GM12878 (cell line): ENCODE results near the gene SPSB2. TPM values are rescaled to one million over a fixed set of nuclear protein-coding genes. Genes with fewer than 3 reads are reported as not detected.
A peak's percentile ranks its signal among the peaks of the same experiment; 100 is the strongest.

Source experiments
- CREB1 ChIP-seq: IDR thresholded peaks from 2 replicates; pipeline ENCODE4 v1.6.1; 2012; ENCODE audit warnings: low read depth, mild to moderate bottlenecking, inconsistent platforms
- FOS ChIP-seq: IDR thresholded peaks from 3 replicates; pipeline ENCODE4 v1.6.1; 2011; ENCODE audit warnings: borderline replicate concordance; ENCODE audit not compliant: insufficient read length; ENCODE audit errors: extremely low read depth
- FOXK2 ChIP-seq: fragments of 450-650 bp; IDR thresholded peaks from 2 replicates; pipeline ENCODE4 v1.6.1; 2017; ENCODE audit warnings: mild to moderate bottlenecking, moderate library complexity
- JUNB ChIP-seq: IDR thresholded peaks from 2 replicates; pipeline ENCODE4 v1.6.1; 2016; ENCODE audit warnings: antibody characterized with exemption, mild to moderate bottlenecking
- MTA3 ChIP-seq: IDR thresholded peaks from 2 replicates; pipeline ENCODE4 v1.6.1; 2012; ENCODE audit warnings: low read length, inconsistent platforms, borderline replicate concordance
- NBN ChIP-seq: fragments of 450-650 bp; IDR thresholded peaks from 2 replicates; pipeline ENCODE4 v1.6.1; 2016
- PML ChIP-seq: IDR thresholded peaks from 2 replicates; pipeline ENCODE4 v1.6.1; 2012; ENCODE audit warnings: low read length, inconsistent platforms
- POLR2AphosphoS2 ChIP-seq: IDR thresholded peaks from 2 replicates; pipeline ENCODE4 v1.6.1; 2011; ENCODE audit warnings: low read depth, mild to moderate bottlenecking, low read length, improper control_type of control experiment, moderate library complexity
- SIN3A ChIP-seq: IDR thresholded peaks from 2 replicates; pipeline ENCODE4 v1.6.1; 2012; ENCODE audit warnings: low read depth, low read length, improper control_type of control experiment
- SMARCA5 ChIP-seq: fragments of 450-650 bp; IDR thresholded peaks from 2 replicates; pipeline ENCODE4 v1.6.1; 2017; ENCODE audit warnings: mild to moderate bottlenecking
- STAT3 ChIP-seq: IDR thresholded peaks from 2 replicates; pipeline ENCODE4 v1.6.1; 2011; ENCODE audit warnings: low read depth, low read length, improper control_type of control experiment
- ZNF24 ChIP-seq: fragments of 450-650 bp; IDR thresholded peaks from 2 replicates; pipeline ENCODE4 v1.6.1; 2017; ENCODE audit warnings: antibody characterized with exemption, mild to moderate bottlenecking
- polyA plus RNA-seq, 11 experiments: library from polyadenylated mRNA; depleted of rRNA in 4 of 11; unstranded in 6 of 11; stranded (reverse) in 5 of 11; fragments of >200 nt; fragmentation: Nextera tagmentation in 4 of 11; fragmentation: Illumina TruSeq in 1 of 11; extraction: Ambion mirVana in 4 of 11; extraction: Trizol in 1 of 11; gene quantifications; 1 replicate in 1 of 11; 2 replicates in 10 of 11; pipeline versions ENCODE4 v1.2.1 to v1.2.3, GENCODE V29; 2011 to 2016; ENCODE audit warnings: inconsistent platforms in 2 of 11, missing spikeins in 2 of 11, low read depth in 1 of 11
- total RNA-seq, 4 experiments: library from RNA; depleted of rRNA in 3 of 4; stranded (reverse); fragments of >200 nt in 3 of 4; fragmentation: Illumina TruSeq in 1 of 4; extraction: Trizol in 1 of 4; gene quantifications; 2 replicates each; pipeline versions ENCODE4 v1.2.1 to v1.2.3, GENCODE V29; 2013 to 2021
- TF ChIP-seq, protein P1 (sequence below): IDR thresholded peaks from 2 replicates; pipeline ENCODE4 v1.6.1; 2012; ENCODE audit warnings: mild to moderate bottlenecking, low read depth, low read length
- TF ChIP-seq, protein P2 (sequence below): fragments of 450-650 bp; formaldehyde crosslinking; IDR thresholded peaks from 2 replicates; pipeline ENCODE4 v1.5.0; 2022; ENCODE audit warnings: mild to moderate bottlenecking, missing genetic modification characterization
- TF ChIP-seq, protein P3 (sequence below): fragments of 450-650 bp; IDR thresholded peaks from 2 replicates; pipeline ENCODE4 v1.6.1; 2017; ENCODE audit warnings: mild to moderate bottlenecking
- TF ChIP-seq, protein P4 (sequence below): fragments of 450-650 bp; IDR thresholded peaks from 2 replicates; pipeline ENCODE4 v1.6.1; 2014; ENCODE audit warnings: mild to moderate bottlenecking
- TF ChIP-seq, protein P5 (sequence below): fragments of 450-650 bp; IDR thresholded peaks from 2 replicates; pipeline ENCODE4 v1.6.1; 2018; ENCODE audit warnings: borderline replicate concordance, mild to moderate bottlenecking; ENCODE audit not compliant: partially characterized antibody

The SPSB2 gene
- total and polyA plus RNA-seq, 10 of the 15 experiments (the other 5 are each of a cell fraction or from before 2014, with no cell fraction given) = 0.08 to 5.6 (median 2.7) TPM

DNA sequence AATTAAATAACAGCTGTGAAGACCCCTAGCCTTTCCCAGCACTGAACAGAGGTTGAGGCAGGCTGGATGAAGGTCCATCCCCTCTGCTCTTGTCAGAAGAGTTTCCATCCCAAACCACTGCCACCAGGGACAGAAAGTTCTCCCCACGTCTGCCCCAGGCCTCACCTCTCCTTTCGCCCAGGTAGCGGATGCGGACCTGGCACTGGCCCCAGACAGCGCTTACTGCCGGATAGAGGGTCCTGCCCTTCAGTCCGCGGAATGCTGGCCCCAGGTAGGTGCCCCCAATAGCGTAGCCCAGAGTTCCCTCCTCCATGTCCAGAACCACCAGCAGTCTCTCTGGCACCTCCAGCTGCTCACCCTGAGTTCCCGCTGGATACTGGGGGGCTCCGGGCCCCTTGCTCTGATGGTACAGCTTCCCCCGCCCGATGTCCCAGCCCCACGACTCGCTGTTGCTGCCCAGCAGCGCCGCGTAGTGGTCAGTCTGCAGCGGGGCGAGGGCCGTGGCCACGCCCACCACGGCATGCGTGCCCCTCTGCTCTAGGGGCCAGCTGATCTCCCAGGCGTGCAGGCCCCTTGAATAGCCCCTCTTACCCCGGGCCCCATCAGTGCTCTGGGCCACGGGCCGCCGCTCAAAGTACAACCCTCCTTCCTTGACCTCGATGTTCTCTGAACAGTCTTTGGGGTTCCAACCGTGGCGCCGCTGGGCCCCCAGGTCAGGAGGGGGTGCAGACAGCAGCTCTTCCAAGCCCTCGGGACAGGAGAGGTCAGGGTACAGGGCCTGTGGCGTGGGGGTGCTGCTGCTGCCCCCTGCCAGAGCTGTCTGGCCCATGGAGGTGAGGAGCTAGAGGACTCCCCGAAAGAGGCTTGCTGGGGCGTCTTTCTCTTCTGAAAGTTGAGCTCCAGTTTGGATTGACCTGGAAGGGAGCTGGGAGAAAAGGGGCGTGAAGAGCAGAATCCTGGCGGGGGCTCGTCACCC is 742 bp downstream of the SPSB2 start (continued):
- TF ChIP-seq, protein P1, sequence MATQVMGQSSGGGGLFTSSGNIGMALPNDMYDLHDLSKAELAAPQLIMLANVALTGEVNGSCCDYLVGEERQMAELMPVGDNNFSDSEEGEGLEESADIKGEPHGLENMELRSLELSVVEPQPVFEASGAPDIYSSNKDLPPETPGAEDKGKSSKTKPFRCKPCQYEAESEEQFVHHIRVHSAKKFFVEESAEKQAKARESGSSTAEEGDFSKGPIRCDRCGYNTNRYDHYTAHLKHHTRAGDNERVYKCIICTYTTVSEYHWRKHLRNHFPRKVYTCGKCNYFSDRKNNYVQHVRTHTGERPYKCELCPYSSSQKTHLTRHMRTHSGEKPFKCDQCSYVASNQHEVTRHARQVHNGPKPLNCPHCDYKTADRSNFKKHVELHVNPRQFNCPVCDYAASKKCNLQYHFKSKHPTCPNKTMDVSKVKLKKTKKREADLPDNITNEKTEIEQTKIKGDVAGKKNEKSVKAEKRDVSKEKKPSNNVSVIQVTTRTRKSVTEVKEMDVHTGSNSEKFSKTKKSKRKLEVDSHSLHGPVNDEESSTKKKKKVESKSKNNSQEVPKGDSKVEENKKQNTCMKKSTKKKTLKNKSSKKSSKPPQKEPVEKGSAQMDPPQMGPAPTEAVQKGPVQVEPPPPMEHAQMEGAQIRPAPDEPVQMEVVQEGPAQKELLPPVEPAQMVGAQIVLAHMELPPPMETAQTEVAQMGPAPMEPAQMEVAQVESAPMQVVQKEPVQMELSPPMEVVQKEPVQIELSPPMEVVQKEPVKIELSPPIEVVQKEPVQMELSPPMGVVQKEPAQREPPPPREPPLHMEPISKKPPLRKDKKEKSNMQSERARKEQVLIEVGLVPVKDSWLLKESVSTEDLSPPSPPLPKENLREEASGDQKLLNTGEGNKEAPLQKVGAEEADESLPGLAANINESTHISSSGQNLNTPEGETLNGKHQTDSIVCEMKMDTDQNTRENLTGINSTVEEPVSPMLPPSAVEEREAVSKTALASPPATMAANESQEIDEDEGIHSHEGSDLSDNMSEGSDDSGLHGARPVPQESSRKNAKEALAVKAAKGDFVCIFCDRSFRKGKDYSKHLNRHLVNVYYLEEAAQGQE = no peak
- peak; percentile 26; the same call in 1 of the 2 replicates for TF ChIP-seq CREB1
- TF ChIP-seq NBN = no peak
- TF ChIP-seq, protein P2, sequence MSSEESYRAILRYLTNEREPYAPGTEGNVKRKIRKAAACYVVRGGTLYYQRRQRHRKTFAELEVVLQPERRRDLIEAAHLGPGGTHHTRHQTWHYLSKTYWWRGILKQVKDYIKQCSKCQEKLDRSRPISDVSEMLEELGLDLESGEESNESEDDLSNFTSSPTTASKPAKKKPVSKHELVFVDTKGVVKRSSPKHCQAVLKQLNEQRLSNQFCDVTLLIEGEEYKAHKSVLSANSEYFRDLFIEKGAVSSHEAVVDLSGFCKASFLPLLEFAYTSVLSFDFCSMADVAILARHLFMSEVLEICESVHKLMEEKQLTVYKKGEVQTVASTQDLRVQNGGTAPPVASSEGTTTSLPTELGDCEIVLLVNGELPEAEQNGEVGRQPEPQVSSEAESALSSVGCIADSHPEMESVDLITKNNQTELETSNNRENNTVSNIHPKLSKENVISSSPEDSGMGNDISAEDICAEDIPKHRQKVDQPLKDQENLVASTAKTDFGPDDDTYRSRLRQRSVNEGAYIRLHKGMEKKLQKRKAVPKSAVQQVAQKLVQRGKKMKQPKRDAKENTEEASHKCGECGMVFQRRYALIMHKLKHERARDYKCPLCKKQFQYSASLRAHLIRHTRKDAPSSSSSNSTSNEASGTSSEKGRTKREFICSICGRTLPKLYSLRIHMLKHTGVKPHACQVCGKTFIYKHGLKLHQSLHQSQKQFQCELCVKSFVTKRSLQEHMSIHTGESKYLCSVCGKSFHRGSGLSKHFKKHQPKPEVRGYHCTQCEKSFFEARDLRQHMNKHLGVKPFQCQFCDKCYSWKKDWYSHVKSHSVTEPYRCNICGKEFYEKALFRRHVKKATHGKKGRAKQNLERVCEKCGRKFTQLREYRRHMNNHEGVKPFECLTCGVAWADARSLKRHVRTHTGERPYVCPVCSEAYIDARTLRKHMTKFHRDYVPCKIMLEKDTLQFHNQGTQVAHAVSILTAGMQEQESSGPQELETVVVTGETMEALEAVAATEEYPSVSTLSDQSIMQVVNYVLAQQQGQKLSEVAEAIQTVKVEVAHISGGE = no peak
- TF ChIP-seq, protein P3, sequence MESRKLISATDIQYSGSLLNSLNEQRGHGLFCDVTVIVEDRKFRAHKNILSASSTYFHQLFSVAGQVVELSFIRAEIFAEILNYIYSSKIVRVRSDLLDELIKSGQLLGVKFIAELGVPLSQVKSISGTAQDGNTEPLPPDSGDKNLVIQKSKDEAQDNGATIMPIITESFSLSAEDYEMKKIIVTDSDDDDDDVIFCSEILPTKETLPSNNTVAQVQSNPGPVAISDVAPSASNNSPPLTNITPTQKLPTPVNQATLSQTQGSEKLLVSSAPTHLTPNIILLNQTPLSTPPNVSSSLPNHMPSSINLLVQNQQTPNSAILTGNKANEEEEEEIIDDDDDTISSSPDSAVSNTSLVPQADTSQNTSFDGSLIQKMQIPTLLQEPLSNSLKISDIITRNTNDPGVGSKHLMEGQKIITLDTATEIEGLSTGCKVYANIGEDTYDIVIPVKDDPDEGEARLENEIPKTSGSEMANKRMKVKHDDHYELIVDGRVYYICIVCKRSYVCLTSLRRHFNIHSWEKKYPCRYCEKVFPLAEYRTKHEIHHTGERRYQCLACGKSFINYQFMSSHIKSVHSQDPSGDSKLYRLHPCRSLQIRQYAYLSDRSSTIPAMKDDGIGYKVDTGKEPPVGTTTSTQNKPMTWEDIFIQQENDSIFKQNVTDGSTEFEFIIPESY = no peak
- no peak for TF ChIP-seq MTA3
- TF ChIP-seq SMARCA5 = no peak
- TF ChIP-seq POLR2AphosphoS2 = peak; percentile 85
- TF ChIP-seq FOS = no peak
- TF ChIP-seq PML = peak; percentile 63
- TF ChIP-seq ZNF24 = no peak
- TF ChIP-seq FOXK2 = no peak; the same call in 1 of the 2 replicates
- no peak for TF ChIP-seq JUNB
- TF ChIP-seq, protein P4, sequence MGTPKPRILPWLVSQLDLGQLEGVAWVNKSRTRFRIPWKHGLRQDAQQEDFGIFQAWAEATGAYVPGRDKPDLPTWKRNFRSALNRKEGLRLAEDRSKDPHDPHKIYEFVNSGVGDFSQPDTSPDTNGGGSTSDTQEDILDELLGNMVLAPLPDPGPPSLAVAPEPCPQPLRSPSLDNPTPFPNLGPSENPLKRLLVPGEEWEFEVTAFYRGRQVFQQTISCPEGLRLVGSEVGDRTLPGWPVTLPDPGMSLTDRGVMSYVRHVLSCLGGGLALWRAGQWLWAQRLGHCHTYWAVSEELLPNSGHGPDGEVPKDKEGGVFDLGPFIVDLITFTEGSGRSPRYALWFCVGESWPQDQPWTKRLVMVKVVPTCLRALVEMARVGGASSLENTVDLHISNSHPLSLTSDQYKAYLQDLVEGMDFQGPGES = no peak
- TF ChIP-seq STAT3 = no peak
- TF ChIP-seq, protein P5, sequence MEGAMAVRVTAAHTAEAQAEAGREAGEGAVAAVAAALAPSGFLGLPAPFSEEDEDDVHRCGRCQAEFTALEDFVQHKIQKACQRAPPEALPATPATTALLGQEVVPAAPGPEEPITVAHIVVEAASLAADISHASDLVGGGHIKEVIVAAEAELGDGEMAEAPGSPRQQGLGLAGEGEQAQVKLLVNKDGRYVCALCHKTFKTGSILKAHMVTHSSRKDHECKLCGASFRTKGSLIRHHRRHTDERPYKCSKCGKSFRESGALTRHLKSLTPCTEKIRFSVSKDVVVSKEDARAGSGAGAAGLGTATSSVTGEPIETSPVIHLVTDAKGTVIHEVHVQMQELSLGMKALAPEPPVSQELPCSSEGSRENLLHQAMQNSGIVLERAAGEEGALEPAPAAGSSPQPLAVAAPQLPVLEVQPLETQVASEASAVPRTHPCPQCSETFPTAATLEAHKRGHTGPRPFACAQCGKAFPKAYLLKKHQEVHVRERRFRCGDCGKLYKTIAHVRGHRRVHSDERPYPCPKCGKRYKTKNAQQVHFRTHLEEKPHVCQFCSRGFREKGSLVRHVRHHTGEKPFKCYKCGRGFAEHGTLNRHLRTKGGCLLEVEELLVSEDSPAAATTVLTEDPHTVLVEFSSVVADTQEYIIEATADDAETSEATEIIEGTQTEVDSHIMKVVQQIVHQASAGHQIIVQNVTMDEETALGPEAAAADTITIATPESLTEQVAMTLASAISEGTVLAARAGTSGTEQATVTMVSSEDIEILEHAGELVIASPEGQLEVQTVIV = no peak
- peak; percentile 82 for TF ChIP-seq SIN3A
